Neural cell (in vitro differentiated cells): ENCODE results near the gene MEGF11.

Experiments used
- CTCF ChIP-seq: fragments of 450-650 bp; IDR thresholded peaks from 2 replicates; pipeline ENCODE4 v1.5.1; 2014; ENCODE audit warnings: antibody characterized with exemption, mild to moderate bottlenecking, moderate library complexity; ENCODE audit not compliant: poor library complexity, severe bottlenecking
- MXI1 ChIP-seq: fragments of 450-650 bp; conservative IDR thresholded peaks from 2 replicates; pipeline ENCODE4 v1.6.1; 2014; ENCODE audit warnings: antibody characterized with exemption, mild to moderate bottlenecking; ENCODE audit not compliant: poor library complexity, severe bottlenecking
- POLR2AphosphoS5 ChIP-seq: IDR thresholded peaks from 2 replicates; pipeline ENCODE4 v1.6.1; 2012
- REST ChIP-seq: IDR thresholded peaks from 2 replicates; pipeline ENCODE4 v1.6.1; 2012; ENCODE audit warnings: borderline replicate concordance
- TAF1 ChIP-seq: IDR thresholded peaks from 2 replicates; pipeline ENCODE4 v1.6.1; 2012; ENCODE audit warnings: low read depth

GRCh38 chr15:65925338-65925737, 328.2 kb downstream of the MEGF11 start:
- TF ChIP-seq TAF1 (no peak), MXI1 (no peak), CTCF (no peak), POLR2AphosphoS5 (no peak), REST (no peak)
